HepG2 (cell line): Measurements from ENCODE around the gene RARA. TPM values are rescaled to one million over a fixed set of nuclear protein-coding genes. Genes with fewer than 3 reads are reported as not detected.

Experiments used
- ATAC-seq: fragments of 200-7000 bp; cut with Tn5 transposase; 3 replicates; pipeline ENCODE4 v1.9.1; 2020; ENCODE audit warnings: mild to moderate bottlenecking, moderate library complexity
- BruUV-seq: library from RNA; stranded (reverse); fragments of 400-500 nt; replicated peaks from 2 replicates; lab custom pipeline; 2021; lab: Mats Ljungman, UMichigan
- CTCF ChIA-PET: fragments of 300-600 bp; formaldehyde crosslinking; extraction: SDS; loops from one replicate; lab custom pipeline; 2021; ENCODE audit warnings: low total read pairs, inconsistent platforms, low intra/inter-chr PET ratio; lab: Yijun Ruan, JAX
- POLR2A ChIA-PET: fragments of 350-600 bp; sonication (Branson Sonifier 250); formaldehyde crosslinking; loops from one replicate; lab custom pipeline; 2020; ENCODE audit warnings: antibody characterized with exemption, inconsistent platforms; lab: Yijun Ruan, JAX
- DNase-seq: peaks from one replicate; pipeline ENCODE4 v3.0.0-alpha.2; 2015; ENCODE audit warnings: low spot score
- FAIRE-seq: peaks from 3 replicates; lab custom pipeline; 2011; peaks lifted over from hg19 to GRCh38; lab: Jason Lieb, UNC
- H2AFZ ChIP-seq: one replicate; pipeline ENCODE4 v1.6.1; 2011; ENCODE audit warnings: low read length, inconsistent platforms
- H3K27ac ChIP-seq: fragments of 300-600 bp; 3 replicates; pipeline ENCODE4 v1.8.0; 2011; ENCODE audit warnings: mixed run types, mild to moderate bottlenecking, mixed read lengths, low read length, inconsistent platforms; ENCODE audit not compliant: insufficient read depth; ENCODE audit errors: extremely low read length
- H3K27me3 ChIP-seq, 2 experiments: fragments of 200-600 bp in 1 of 2; 2 replicates in 1 of 2; 3 replicates in 1 of 2; pipeline versions ENCODE4 v1.6.0 to v1.8.0; 2011; ENCODE audit warnings: low read length in 2 of 2, mild to moderate bottlenecking in 2 of 2, moderate library complexity in 2 of 2, inconsistent platforms in 1 of 2; ENCODE audit not compliant: insufficient read depth in 2 of 2, control insufficient read depth in 1 of 2
- H3K36me3 ChIP-seq, 2 experiments: fragments of 200-600 bp in 1 of 2; replicated peaks in 1 of 2; 2 replicates in 1 of 2; 3 replicates in 1 of 2; pipeline versions ENCODE4 v1.5.1 to v1.8.0; 2011; ENCODE audit warnings: low read length in 2 of 2, inconsistent platforms in 1 of 2; ENCODE audit not compliant: insufficient read depth in 2 of 2, control insufficient read depth in 1 of 2
- H3K4me1 ChIP-seq: 2 replicates; pipeline ENCODE4 v1.5.1; 2012; ENCODE audit warnings: low read length, inconsistent platforms; ENCODE audit not compliant: insufficient read depth
- H3K4me2 ChIP-seq: 2 replicates; pipeline ENCODE4 v1.6.0; 2011; ENCODE audit warnings: low read depth, low read length, inconsistent platforms
- H3K4me3 ChIP-seq, 3 experiments: fragments of 200-600 bp in 1 of 3; sonication (generic), shearing (Covaris generic) in 1 of 3; replicated peaks in 1 of 3; 2 replicates each; pipeline ENCODE4 v1.5.1; 2011 to 2016; ENCODE audit warnings: low read length in 3 of 3, inconsistent platforms in 2 of 3, low read depth in 2 of 3, mild to moderate bottlenecking in 2 of 3, control low read depth in 1 of 3, mixed read lengths in 1 of 3; ENCODE audit not compliant: insufficient read depth in 1 of 3
- H3K79me2 ChIP-seq: one replicate; pipeline ENCODE4 v1.6.1; 2011; ENCODE audit warnings: low read length, inconsistent platforms; ENCODE audit not compliant: insufficient read depth
- H3K9ac ChIP-seq: 2 replicates; pipeline ENCODE4 v1.6.0; 2011; ENCODE audit warnings: mild to moderate bottlenecking, low read depth, low read length, inconsistent platforms; ENCODE audit not compliant: insufficient read depth
- H3K9me3 ChIP-seq: 2 replicates; pipeline ENCODE4 v1.5.1; 2012; ENCODE audit warnings: mild to moderate bottlenecking, low read length
- H4K20me1 ChIP-seq: 2 replicates; pipeline ENCODE4 v1.6.0; 2011; ENCODE audit warnings: inconsistent platforms, mild to moderate bottlenecking, low read length, moderate library complexity; ENCODE audit not compliant: insufficient read depth
- ERF ChIP-seq: IDR thresholded peaks from 2 replicates; pipeline ENCODE4 v1.6.1; 2018; ENCODE audit warnings: missing biosample characterization, missing genetic modification reagents
- FOXA1 ChIP-seq, 2 experiments: fragments of 450-650 bp in 1 of 2; sonication (generic) in 1 of 2; formaldehyde crosslinking in 1 of 2; IDR thresholded peaks; 2 replicates each; pipeline versions ENCODE4 v1.4.0 to v1.6.1; 2016 to 2020; ENCODE audit warnings: missing genetic modification reagents in 1 of 2
- ISX ChIP-seq: sonication (generic); formaldehyde crosslinking; conservative IDR thresholded peaks from 2 replicates; pipeline ENCODE4 v1.5.0; 2020; ENCODE audit warnings: missing genetic modification reagents
- NBN ChIP-seq: fragments of 450-650 bp; conservative IDR thresholded peaks from 2 replicates; pipeline ENCODE4 v1.6.1; 2017
- NFRKB ChIP-seq: fragments of 450-650 bp; IDR thresholded peaks from 2 replicates; pipeline ENCODE4 v1.6.1; 2017
- NKX3-1 ChIP-seq: sonication (generic); formaldehyde crosslinking; IDR thresholded peaks from 2 replicates; pipeline ENCODE4 v1.5.0; 2020; ENCODE audit warnings: missing genetic modification reagents
- PITX1 ChIP-seq: sonication (generic); formaldehyde crosslinking; IDR thresholded peaks from 2 replicates; pipeline ENCODE4 v1.5.1; 2020; ENCODE audit warnings: mild to moderate bottlenecking, missing genetic modification reagents
- ZFAT ChIP-seq: sonication (generic); formaldehyde crosslinking; conservative IDR thresholded peaks from 2 replicates; pipeline ENCODE4 v1.8.1; 2023; ENCODE audit warnings: missing genetic modification reagents, inconsistent platforms
- ZFP37 ChIP-seq: sonication (generic); formaldehyde crosslinking; IDR thresholded peaks from 2 replicates; pipeline ENCODE4 v1.4.0; 2020; ENCODE audit warnings: missing genetic modification reagents, borderline replicate concordance
- ZNF12 ChIP-seq: sonication (generic); formaldehyde crosslinking; IDR thresholded peaks from 2 replicates; pipeline ENCODE4 v1.5.0; 2020; ENCODE audit warnings: missing genetic modification reagents
- ZNF7 ChIP-seq: IDR thresholded peaks from 2 replicates; pipeline ENCODE4 v1.6.1; 2016; ENCODE audit warnings: missing biosample characterization, missing genetic modification reagents
- WGBS: methylation state at CpG from one replicate; pipeline ENCODE4 v1.1.6; 2017; ENCODE audit warnings: low lambda C conversion rate; 5-methylcytosine and 5-hydroxymethylcytosine counted together
- in situ Hi-C: cut with HindIII; loops from 2 replicates; pipeline ENCODE4 v1.10.0; 2017; ENCODE audit warnings: low pct_unique_long_range_greater_than_20kb; ENCODE audit not compliant: extremely low pct_ligation_motif_present
- intact Hi-C: fragments of 100-400 bp; cut with micrococcal nuclease; formaldehyde crosslinking; loops from one replicate; pipeline ENCODE4 v1.10.0; 2022; ENCODE audit not compliant: unreplicated experiment
- polyA plus RNA-seq, 8 experiments: library from polyadenylated mRNA; depleted of rRNA in 3 of 8; stranded (reverse) in 7 of 8; unstranded in 1 of 8; fragments of >200 nt; fragmentation: Illumina TruSeq in 4 of 8; extraction: Trizol in 4 of 8; gene quantifications; 2 replicates each; pipeline versions ENCODE4 v1.2.1 to v1.2.3, GENCODE V29; 2011 to 2016; ENCODE audit warnings: low read depth in 4 of 8, missing spikeins in 1 of 8, mixed read lengths in 1 of 8; ENCODE audit not compliant: insufficient read depth in 1 of 8
- total RNA-seq, 5 experiments: library from RNA; depleted of rRNA; stranded (reverse); fragments of >200 nt; fragmentation: Illumina TruSeq; extraction: Trizol; gene quantifications; 2 replicates each; pipeline ENCODE4 v1.2.3, GENCODE V29; 2016; ENCODE audit warnings: low read depth in 1 of 5
- TF ChIP-seq, protein P1 (sequence below), 2 experiments: sonication (generic) in 1 of 2; formaldehyde crosslinking in 1 of 2; IDR thresholded peaks; 2 replicates each; pipeline versions ENCODE4 v1.4.0 to v1.6.1; 2018 to 2020; ENCODE audit warnings: missing genetic modification reagents in 2 of 2, borderline replicate concordance in 1 of 2, low read depth in 1 of 2, mild to moderate bottlenecking in 1 of 2, missing biosample characterization in 1 of 2
- TF ChIP-seq, protein P2 (sequence below): sonication (generic); formaldehyde crosslinking; IDR thresholded peaks from 2 replicates; pipeline ENCODE4 v1.5.1; 2020; ENCODE audit warnings: mild to moderate bottlenecking, missing genetic modification reagents, moderate library complexity
- TF ChIP-seq, protein P3 (sequence below), 2 experiments: sonication (generic) in 1 of 2; formaldehyde crosslinking in 1 of 2; IDR thresholded peaks; 2 replicates each; pipeline versions ENCODE4 v1.4.0 to v1.6.1; 2016 to 2020; ENCODE audit warnings: borderline replicate concordance in 1 of 2, low read depth in 1 of 2, mild to moderate bottlenecking in 1 of 2, missing genetic modification reagents in 1 of 2

RARA gene
- total and polyA plus RNA-seq, 2 of the 13 experiments (the other 11 are each of a cell fraction or from before 2014, with no cell fraction given) = 6.4 to 8.6 TPM

DNA sequence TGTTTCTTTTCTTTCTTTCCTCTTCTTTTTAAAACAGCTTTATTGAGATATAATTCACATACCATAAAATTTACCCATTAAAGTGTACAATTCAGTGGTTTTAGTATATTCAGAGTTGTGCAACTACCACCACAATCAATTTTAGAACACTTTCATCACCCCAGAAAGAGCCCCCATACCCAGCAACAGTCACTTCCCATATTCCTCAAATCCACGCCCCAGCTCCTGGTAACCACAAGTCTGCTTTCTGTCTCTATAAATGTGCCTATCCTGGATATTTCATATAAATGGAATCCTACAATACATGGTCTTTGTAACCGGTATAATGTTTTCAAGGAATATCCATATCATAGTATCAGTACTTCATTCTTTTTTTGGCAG, 19.4 kb downstream of the RARA start:
- 98% methylated on average over 2 of the region's 2 CpGs for WGBS
- Histone ChIP-seq H3K4me2 (no peak overlapping the region), H3K27me3 (no peaks in the 10 kb centered on the region), H3K9ac (no peak overlapping the region), H2AFZ (no peak overlapping the region), H3K27ac (no peak overlapping the region), H3K4me1 (peaks cover 77% of the 10 kb centered on the region), H3K4me3 (no peak overlapping the region), H3K36me3 (peaks cover 0 to 6% of the 10 kb centered on the region in 2 experiments; a peak in 1 of 5 replicates), H3K9me3 (no peaks in the 10 kb centered on the region), H3K79me2 (peaks cover 19% of the 10 kb centered on the region), H4K20me1 (peaks cover 31% of the 10 kb centered on the region)
- POLR2A ChIA-PET = interaction anchor here (0.7 to 5.3 kb wide), 4 partner anchors 9 to 26 kb away, joined by 3 to 48 read pairs (median 3); no protein-coding TSS in a partner anchor
- no TSS peak for BruUV-seq
- in situ Hi-C loops (no loop called here), intact Hi-C loops (no loop called here)
- CTCF ChIA-PET = no interaction called here
- no peak for DNase-seq
- FAIRE-seq = no peak
- no peak for ATAC-seq
- TF ChIP-seq NBN = no peak
- TF ChIP-seq, protein P1, sequence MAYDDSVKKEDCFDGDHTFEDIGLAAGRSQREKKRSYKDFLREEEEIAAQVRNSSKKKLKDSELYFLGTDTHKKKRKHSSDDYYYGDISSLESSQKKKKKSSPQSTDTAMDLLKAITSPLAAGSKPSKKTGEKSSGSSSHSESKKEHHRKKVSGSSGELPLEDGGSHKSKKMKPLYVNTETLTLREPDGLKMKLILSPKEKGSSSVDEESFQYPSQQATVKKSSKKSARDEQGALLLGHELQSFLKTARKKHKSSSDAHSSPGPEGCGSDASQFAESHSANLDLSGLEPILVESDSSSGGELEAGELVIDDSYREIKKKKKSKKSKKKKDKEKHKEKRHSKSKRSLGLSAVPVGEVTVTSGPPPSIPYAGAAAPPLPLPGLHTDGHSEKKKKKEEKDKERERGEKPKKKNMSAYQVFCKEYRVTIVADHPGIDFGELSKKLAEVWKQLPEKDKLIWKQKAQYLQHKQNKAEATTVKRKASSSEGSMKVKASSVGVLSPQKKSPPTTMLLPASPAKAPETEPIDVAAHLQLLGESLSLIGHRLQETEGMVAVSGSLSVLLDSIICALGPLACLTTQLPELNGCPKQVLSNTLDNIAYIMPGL (CRISPR knock-in tag; IDR thresholded peaks at IDR 0.05; ENCODE audit: borderline replicate concordance in 1 of 2, low read depth in 1 of 2) = no peak
- TF ChIP-seq, protein P2, sequence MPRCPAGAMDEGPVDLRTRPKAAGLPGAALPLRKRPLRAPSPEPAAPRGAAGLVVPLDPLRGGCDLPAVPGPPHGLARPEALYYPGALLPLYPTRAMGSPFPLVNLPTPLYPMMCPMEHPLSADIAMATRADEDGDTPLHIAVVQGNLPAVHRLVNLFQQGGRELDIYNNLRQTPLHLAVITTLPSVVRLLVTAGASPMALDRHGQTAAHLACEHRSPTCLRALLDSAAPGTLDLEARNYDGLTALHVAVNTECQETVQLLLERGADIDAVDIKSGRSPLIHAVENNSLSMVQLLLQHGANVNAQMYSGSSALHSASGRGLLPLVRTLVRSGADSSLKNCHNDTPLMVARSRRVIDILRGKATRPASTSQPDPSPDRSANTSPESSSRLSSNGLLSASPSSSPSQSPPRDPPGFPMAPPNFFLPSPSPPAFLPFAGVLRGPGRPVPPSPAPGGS (CRISPR knock-in tag) = no peak
- TF ChIP-seq NFRKB = no peak
- no peak for TF ChIP-seq ZNF12 (CRISPR knock-in tag)
- no peak for TF ChIP-seq ERF (CRISPR knock-in tag)
- no peak for TF ChIP-seq ISX
- no peak for TF ChIP-seq ZNF7 (CRISPR knock-in tag)
- no peak for TF ChIP-seq PITX1 (CRISPR knock-in tag)
- no peak for TF ChIP-seq NKX3-1 (CRISPR knock-in tag)
- no peak for TF ChIP-seq ZFP37 (CRISPR knock-in tag)
- no peak for TF ChIP-seq FOXA1 (IDR thresholded peaks at IDR 0.05)
- no peak for TF ChIP-seq FOXA1 (CRISPR knock-in tag; IDR thresholded peaks at IDR 0.05)
- TF ChIP-seq, protein P3, sequence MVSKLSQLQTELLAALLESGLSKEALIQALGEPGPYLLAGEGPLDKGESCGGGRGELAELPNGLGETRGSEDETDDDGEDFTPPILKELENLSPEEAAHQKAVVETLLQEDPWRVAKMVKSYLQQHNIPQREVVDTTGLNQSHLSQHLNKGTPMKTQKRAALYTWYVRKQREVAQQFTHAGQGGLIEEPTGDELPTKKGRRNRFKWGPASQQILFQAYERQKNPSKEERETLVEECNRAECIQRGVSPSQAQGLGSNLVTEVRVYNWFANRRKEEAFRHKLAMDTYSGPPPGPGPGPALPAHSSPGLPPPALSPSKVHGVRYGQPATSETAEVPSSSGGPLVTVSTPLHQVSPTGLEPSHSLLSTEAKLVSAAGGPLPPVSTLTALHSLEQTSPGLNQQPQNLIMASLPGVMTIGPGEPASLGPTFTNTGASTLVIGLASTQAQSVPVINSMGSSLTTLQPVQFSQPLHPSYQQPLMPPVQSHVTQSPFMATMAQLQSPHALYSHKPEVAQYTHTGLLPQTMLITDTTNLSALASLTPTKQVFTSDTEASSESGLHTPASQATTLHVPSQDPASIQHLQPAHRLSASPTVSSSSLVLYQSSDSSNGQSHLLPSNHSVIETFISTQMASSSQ (IDR thresholded peaks at IDR 0.05; ENCODE audit: low read depth) = no peak
- TF ChIP-seq, protein P3 (CRISPR knock-in tag; IDR thresholded peaks at IDR 0.05; ENCODE audit: borderline replicate concordance) = no peak
- no peak for TF ChIP-seq ZFAT (CRISPR knock-in tag)
